ENCODE data around the gene GRIK3.

- TF ChIP-seq CTCF (IDR thresholded peaks at IDR 0.05) (no peak), POLR2A (IDR thresholded peaks at IDR 0.05) (no peak)
Observed at GRCh38 chr1:36889478-36890226, 144.7 kb downstream of the GRIK3 start.
